Measurements from ENCODE around the gene GPR55. TPM values are rescaled to one million over a fixed set of nuclear protein-coding genes. Genes with fewer than 3 reads are reported as not detected.

GPR55 gene
- total and polyA plus RNA-seq, 11 donors = 0.03 to 0.36 (median 0.11) TPM; not detected in 6

- no peak overlapping the region for H3K27ac ChIP-seq
- DNase-seq = no peak
- TF ChIP-seq POLR2A (IDR thresholded peaks at IDR 0.05) = no peak
- no peak for TF ChIP-seq CTCF (IDR thresholded peaks at IDR 0.05)
- WGBS, 4 donors = 50 to 81% (median 62%) methylated on average over 3 of the region's 3 CpGs
- H3K36me3 ChIP-seq = no peaks in the 10 kb centered on the region
- no peaks in the 10 kb centered on the region for H3K9me3 ChIP-seq
- no peak overlapping the region for H3K4me3 ChIP-seq
- H3K27me3 ChIP-seq = peaks cover 6 to 52% (median 23%) of the 10 kb centered on the region in 9 donors
- intact Hi-C loops (cut with DNase I) = no loop called here
- ATAC-seq = no peak
- H3K4me1 ChIP-seq = peaks cover 0 to 18% (median 7%) of the 10 kb centered on the region in 12 donors
These were observed 36.0 kb upstream of the GPR55 start for GRCh38 chr2:230961091-230961491.

- 46 to 60% (median 54%) methylated on average over 1 of the region's 1 CpG for WGBS, 4 donors
- Histone ChIP-seq H3K27me3 (peaks cover 6 to 58% (median 23%) of the 10 kb centered on the region in 9 donors), H3K36me3 (no peaks in the 10 kb centered on the region), H3K9me3 (no peaks in the 10 kb centered on the region), H3K4me3 (no peak overlapping the region), H3K27ac (no peak overlapping the region), H3K4me1 (peaks cover 0 to 18% (median 7%) of the 10 kb centered on the region in 12 donors)
- no peak for ATAC-seq
- intact Hi-C loops (cut with DNase I) = no loop called here
- TF ChIP-seq CTCF (IDR thresholded peaks at IDR 0.05) (no peak), POLR2A (IDR thresholded peaks at IDR 0.05) (no peak)
- DNase-seq = no peak
These were observed 35.0 kb upstream of the GPR55 start for GRCh38 chr2:230960026-230960425.

GRCh38 chr2:230958820-230959756 is 34.0 kb upstream of the GPR55 start:
- intact Hi-C loops (cut with DNase I) = no loop called here
- 90 to 95% (median 92%) methylated on average over 8 of the region's 8 CpGs for WGBS, 4 donors
- DNase-seq (no peak), ATAC-seq (no peak)
- Histone ChIP-seq H3K36me3 (no peaks in the 10 kb centered on the region), H3K4me3 (no peak overlapping the region), H3K9me3 (no peaks in the 10 kb centered on the region), H3K4me1 (peaks cover 0 to 18% (median 7%) of the 10 kb centered on the region in 12 donors), H3K27me3 (peaks cover 6 to 58% (median 23%) of the 10 kb centered on the region in 9 donors), H3K27ac (no peak overlapping the region)
- TF ChIP-seq CTCF (IDR thresholded peaks at IDR 0.05) (no peak), POLR2A (IDR thresholded peaks at IDR 0.05) (no peak)

GRCh38 chr2:230957756-230958391 is 32.8 kb upstream of the GPR55 start:
- intact Hi-C loops (cut with DNase I) = no loop called here

More at GRCh38 chr2:230957756-230958391, 32.8 kb upstream of the GPR55 start:
- ATAC-seq (no peak), DNase-seq (no peak)
- H3K27ac ChIP-seq = no peak overlapping the region
- H3K4me3 ChIP-seq = peak overlapping the region in 10 of 12 donors; percentile 21 to 56 (median 38)
- no peaks in the 10 kb centered on the region for H3K36me3 ChIP-seq
- peaks cover 6 to 58% (median 23%) of the 10 kb centered on the region in 9 donors for H3K27me3 ChIP-seq
- H3K9me3 ChIP-seq = peaks cover 0 to 3% (median 0%) of the 10 kb centered on the region in 12 donors
- H3K4me1 ChIP-seq = peaks cover 0 to 18% (median 7%) of the 10 kb centered on the region in 12 donors
- TF ChIP-seq CTCF (IDR thresholded peaks at IDR 0.05) = no peak
